Lung (tissue), 12 donors: ENCODE results near the gene RASAL2. TPM values are rescaled to one million over a fixed set of nuclear protein-coding genes. Genes with fewer than 3 reads are reported as not detected.

Experiments
- ATAC-seq: fragments of 200-7000 bp; cut with Tn5 transposase; one replicate; pipeline ENCODE4 v1.9.1; 2020; ENCODE audit warnings: moderate number of reproducible peaks; ENCODE audit not compliant: insufficient read depth, low FRiP score
- DNase-seq, 3 donors: peaks; one replicate each; pipeline ENCODE4 v3.0.0-alpha.2; 2013 to 2017
- H3K27ac ChIP-seq, 2 donors: one replicate each; pipeline ENCODE4 v1.5.1; 2013; ENCODE audit warnings: mild to moderate bottlenecking in 2 of 2, moderate library complexity in 2 of 2, control low read depth in 1 of 2, inconsistent platforms in 1 of 2, low read depth in 1 of 2, low read length in 1 of 2
- H3K27me3 ChIP-seq, 3 donors: one replicate each; pipeline ENCODE4 v1.5.1; 2013; ENCODE audit warnings: low read length in 2 of 3; ENCODE audit not compliant: control insufficient read depth in 3 of 3, insufficient read depth in 3 of 3
- H3K36me3 ChIP-seq, 4 donors: one replicate each; pipeline ENCODE4 v1.5.1; 2013; ENCODE audit warnings: low read length in 4 of 4, mild to moderate bottlenecking in 1 of 4, moderate library complexity in 1 of 4; ENCODE audit not compliant: control insufficient read depth in 4 of 4, insufficient read depth in 4 of 4
- H3K4me1 ChIP-seq, 5 donors: one replicate each; pipeline ENCODE4 v1.5.1; 2013; ENCODE audit warnings: low read length in 5 of 5, mild to moderate bottlenecking in 2 of 5, moderate library complexity in 1 of 5; ENCODE audit not compliant: control insufficient read depth in 5 of 5, insufficient read depth in 5 of 5
- H3K4me3 ChIP-seq: one replicate; pipeline ENCODE4 v1.5.1; 2013; ENCODE audit warnings: mild to moderate bottlenecking, control low read depth, moderate library complexity
- H3K9ac ChIP-seq, 2 donors: one replicate each; pipeline ENCODE4 v1.5.1; 2013; ENCODE audit warnings: low read length in 2 of 2, control low read depth in 1 of 2; ENCODE audit not compliant: insufficient read depth in 1 of 2
- H3K9me3 ChIP-seq, 4 donors: one replicate each; pipeline ENCODE4 v1.5.1; 2013; ENCODE audit warnings: low read length in 3 of 4, mild to moderate bottlenecking in 1 of 4, moderate library complexity in 1 of 4; ENCODE audit not compliant: control insufficient read depth in 4 of 4, insufficient read depth in 3 of 4
- CTCF ChIP-seq: IDR thresholded peaks from 2 replicates; pipeline ENCODE4 v1.5.1; 2012; ENCODE audit warnings: mild to moderate bottlenecking; ENCODE audit errors: control extremely low read depth, extremely low read depth
- WGBS, 2 donors: extraction: QIAGEN DNeasy Blood & Tissue Kit; methylation state at CpG; one replicate each; pipeline ENCODE4 v1.1.7; 2013; 5-methylcytosine and 5-hydroxymethylcytosine counted together
- polyA plus RNA-seq, 2 donors: library from polyadenylated mRNA; stranded (reverse); fragments of 200-250 nt; gene quantifications; one replicate each; pipeline ENCODE4 v1.2.1, GENCODE V29; 2013
- total RNA-seq, 2 donors: library from RNA; depleted of rRNA in 1 of 2; stranded (reverse); fragments of >200 nt in 1 of 2; gene quantifications; one replicate each; pipeline ENCODE4 v1.2.1, GENCODE V29; 2014 to 2021
- donor health status: control.
- donor health status: control.
- donor health status: Bipolar disorder and iron deficiency.
- donor health status: healthy.
- donor health status: DM: yes; HTN: yes; CAD: no.

The RASAL2 gene
- total and polyA plus RNA-seq, 4 donors: 4.9 to 34.8 (median 15.8) TPM

GRCh38 chr1:178495741-178496409 is 402.0 kb downstream of the RASAL2 start:
- Histone ChIP-seq H3K9ac (no peak overlapping the region), H3K4me3 (no peak overlapping the region), H3K36me3 (no peaks in the 10 kb centered on the region), H3K4me1 (peaks cover 0 to 4% (median 0%) of the 10 kb centered on the region in 5 donors), H3K27ac (no peak overlapping the region), H3K9me3 (no peaks in the 10 kb centered on the region), H3K27me3 (no peaks in the 10 kb centered on the region)
- DNase-seq: no peak
- TF ChIP-seq CTCF: no peak
- no peak for ATAC-seq
- 87 to 91% methylated on average over 16 of the region's 16 CpGs for WGBS, 2 donors

GRCh38 chr1:178496410-178497135 is 402.7 kb downstream of the RASAL2 start, which contains the start of gene CLEC20A:
Gene CLEC20A, minus strand, starts transcription at chr1:178496964. Its CDS starts 25 bp downstream, at chr1:178496939.
- no peaks in the 10 kb centered on the region for H3K36me3 ChIP-seq
- no peak within 1 kb of the TSS for H3K4me3 ChIP-seq
- H3K27ac ChIP-seq: no peak within 1 kb of the TSS
- DNase-seq (no peak), ATAC-seq (no peak)
- no peak for TF ChIP-seq CTCF
- peaks cover 0 to 4% (median 0%) of the 10 kb centered on the region in 5 donors for H3K4me1 ChIP-seq
- H3K9me3 ChIP-seq: no peaks in the 10 kb centered on the region
- no peaks in the 10 kb centered on the region for H3K27me3 ChIP-seq
- 93 to 95% methylated on average over 26 of the region's 26 CpGs for WGBS, 2 donors
- no peak within 1 kb of the TSS for H3K9ac ChIP-seq

- TF ChIP-seq CTCF: no peak
- Histone ChIP-seq H3K27ac (no peak overlapping the region), H3K27me3 (no peaks in the 10 kb centered on the region), H3K9me3 (no peaks in the 10 kb centered on the region), H3K9ac (no peak overlapping the region), H3K4me1 (peaks cover 0 to 4% (median 0%) of the 10 kb centered on the region in 5 donors), H3K4me3 (no peak overlapping the region), H3K36me3 (no peaks in the 10 kb centered on the region)
- no peak for ATAC-seq
- DNase-seq: no peak
- WGBS, 2 donors: 95% methylated on average over 7 of the region's 7 CpGs
These were observed 404.1 kb downstream of the RASAL2 start for GRCh38 chr1:178497903-178498478.
